ENCODE measurements around the gene PRR12. TPM values are rescaled to one million over a fixed set of nuclear protein-coding genes. Genes with fewer than 3 reads are reported as not detected.

Gene PRR12
- total and polyA plus RNA-seq, 8 donors: 21.4 to 33.7 (median 26.6) TPM

DNA sequence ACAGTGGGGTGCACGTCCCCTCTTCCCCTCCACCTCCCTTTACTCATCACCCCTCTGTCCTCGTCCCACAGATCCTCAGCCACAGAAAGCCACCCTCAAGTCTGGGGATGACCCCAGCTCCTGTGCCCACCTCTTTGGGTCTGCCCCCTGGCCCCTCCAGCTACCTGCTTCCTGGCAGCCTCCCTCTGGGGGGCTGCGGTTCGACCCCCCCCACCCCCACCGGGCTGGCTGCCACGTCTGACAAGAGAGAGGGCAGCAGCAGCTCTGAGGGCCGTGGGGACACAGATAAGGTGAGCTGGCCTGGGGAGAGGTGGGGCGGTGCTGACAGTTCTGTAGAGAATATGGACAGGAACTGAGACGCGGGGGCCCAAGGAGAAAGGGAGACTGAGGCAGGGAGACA is 63.6 kb downstream of the PRR12 start:
- Histone ChIP-seq H3K4me3 (no peak overlapping the region), H3K27ac (no peak overlapping the region), H3K4me1 (no peaks in the 10 kb centered on the region), H3K36me3 (peaks cover 0 to 96% of the 10 kb centered on the region in 2 donors), H3K27me3 (no peaks in the 10 kb centered on the region), H3K9me3 (no peaks in the 10 kb centered on the region)
- DNase-seq (no peak), ATAC-seq (no peak)
- intact Hi-C loops (cut with DNase I): no loop called here
- no peak for TF ChIP-seq CTCF (IDR thresholded peaks at IDR 0.05)

DNA sequence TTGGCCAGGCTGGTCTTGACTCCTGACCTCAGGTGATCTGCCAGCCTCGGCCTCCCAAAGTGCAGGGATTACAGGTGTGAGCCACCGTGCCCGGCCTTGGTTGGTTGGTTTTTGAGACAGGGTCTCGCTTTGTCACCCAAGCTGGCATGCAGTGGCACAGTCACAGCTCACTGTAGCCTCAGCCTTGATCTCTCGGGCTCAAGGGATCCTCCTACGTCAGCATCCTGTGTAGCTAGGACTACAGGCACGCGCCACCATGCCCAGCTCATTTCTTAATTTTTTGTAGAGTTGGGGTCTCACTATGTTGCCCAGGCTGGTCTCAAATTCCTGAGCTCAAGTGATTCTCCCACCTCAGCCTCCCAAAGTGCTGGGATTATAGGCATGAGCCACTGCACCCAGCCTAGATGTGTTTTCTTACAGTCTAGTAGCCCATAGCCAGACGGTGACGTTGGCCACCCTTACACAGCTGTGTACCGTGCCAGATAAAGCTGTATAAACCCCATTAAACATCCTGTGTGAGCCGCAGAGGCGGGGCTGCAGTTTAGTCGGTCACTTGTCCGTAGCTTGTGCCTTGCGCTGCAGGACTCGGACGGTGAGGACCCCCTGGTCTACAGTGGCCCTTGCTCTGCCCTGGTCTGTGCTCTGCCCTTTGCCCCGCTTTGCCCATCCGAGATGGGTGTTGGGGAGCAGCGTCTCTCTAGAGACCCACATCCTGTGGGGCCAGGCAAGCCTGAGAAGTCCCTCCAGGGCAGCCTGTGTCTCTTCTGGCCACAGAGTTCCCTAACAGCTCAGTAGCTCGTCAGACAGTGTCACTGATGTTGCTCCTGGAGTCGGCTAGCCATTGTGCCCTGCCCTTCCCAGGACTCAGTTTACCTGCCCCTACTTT is 64.8 kb downstream of the PRR12 start:
- Histone ChIP-seq H3K4me1 (no peaks in the 10 kb centered on the region), H3K27ac (no peak overlapping the region), H3K9me3 (no peaks in the 10 kb centered on the region), H3K36me3 (peaks cover 0 to 96% of the 10 kb centered on the region in 2 donors), H3K4me3 (no peak overlapping the region), H3K27me3 (no peaks in the 10 kb centered on the region)
- TF ChIP-seq CTCF (IDR thresholded peaks at IDR 0.05): no peak
- intact Hi-C loops (cut with DNase I): no loop called here
- DNase-seq: no peak
- ATAC-seq: no peak

- no peak for ATAC-seq
- H3K27me3 ChIP-seq: no peaks in the 10 kb centered on the region
- H3K36me3 ChIP-seq: peaks cover 0 to 97% of the 10 kb centered on the region in 2 donors
- H3K4me1 ChIP-seq: no peaks in the 10 kb centered on the region
- no peaks in the 10 kb centered on the region for H3K9me3 ChIP-seq
- intact Hi-C loops (cut with DNase I): no loop called here
- no peak for DNase-seq
- H3K27ac ChIP-seq: no peak overlapping the region
- TF ChIP-seq CTCF (IDR thresholded peaks at IDR 0.05): no peak
- no peak overlapping the region for H3K4me3 ChIP-seq
These were observed 65.6 kb downstream of the PRR12 start for GRCh38 chr19:49656456-49657109.

DNA sequence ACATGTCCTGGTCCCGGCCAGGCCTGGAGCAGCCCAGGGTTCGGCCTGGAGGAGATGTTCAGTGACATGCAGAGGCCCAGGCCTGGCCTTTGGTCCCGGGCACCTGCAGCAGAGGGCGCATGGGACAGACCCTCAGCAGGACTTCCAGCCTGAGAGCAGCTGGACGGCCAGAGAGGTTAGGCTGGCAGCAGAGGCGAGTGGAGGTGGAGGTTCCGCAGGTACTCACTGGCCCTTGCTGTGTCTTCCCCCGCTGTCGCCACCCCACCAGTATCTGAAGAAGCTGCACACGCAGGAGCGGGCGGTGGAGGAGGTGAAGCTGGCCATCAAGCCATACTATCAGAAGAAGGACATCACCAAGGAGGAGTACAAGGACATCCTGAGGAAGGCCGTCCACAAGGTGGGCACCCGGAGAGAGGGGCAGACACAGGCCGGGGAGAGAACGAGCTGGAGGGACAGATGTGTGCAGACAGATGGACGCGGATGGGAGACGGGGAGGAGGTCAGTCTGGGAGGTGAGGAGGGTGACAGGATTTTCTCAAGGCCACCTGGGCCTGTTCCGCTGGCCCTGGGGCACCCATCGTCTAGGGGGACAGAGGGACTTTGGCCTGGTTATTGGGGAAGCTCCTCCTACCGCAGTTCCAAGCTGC is 66.6 kb downstream of the PRR12 start:
- Histone ChIP-seq H3K4me1 (peaks cover 0 to under 1% of the 10 kb centered on the region in 2 donors), H3K36me3 (peaks cover 0 to 100% of the 10 kb centered on the region in 2 donors), H3K4me3 (no peak overlapping the region), H3K9me3 (no peaks in the 10 kb centered on the region), H3K27me3 (no peaks in the 10 kb centered on the region), H3K27ac (no peak overlapping the region)
- DNase-seq (no peak), ATAC-seq (no peak)
- intact Hi-C loops (cut with DNase I): no loop called here
- no peak for TF ChIP-seq CTCF (IDR thresholded peaks at IDR 0.05)

GRCh38 chr19:49658139-49658517 is 67.1 kb downstream of the PRR12 start:
- no peaks in the 10 kb centered on the region for H3K27me3 ChIP-seq
- peaks cover 0 to 5% of the 10 kb centered on the region in 2 donors for H3K4me1 ChIP-seq
- DNase-seq (no peak), ATAC-seq (no peak)
- TF ChIP-seq CTCF (IDR thresholded peaks at IDR 0.05): no peak
- H3K9me3 ChIP-seq: no peaks in the 10 kb centered on the region
- peaks cover 0 to 100% of the 10 kb centered on the region in 2 donors for H3K36me3 ChIP-seq
- intact Hi-C loops (cut with DNase I): no loop called here
- H3K4me3 ChIP-seq: no peak overlapping the region
- no peak overlapping the region for H3K27ac ChIP-seq

Data from left lung (tissue), 10 donors.